Osteoblast (primary cell): ENCODE measurements around the gene LIPG. TPM values are rescaled to one million over a fixed set of nuclear protein-coding genes. Genes with fewer than 3 reads are reported as not detected.

ENCODE experiments used
- DNase-seq: peaks from one replicate; pipeline ENCODE4 v3.0.0; 2011; ENCODE audit warnings: low spot score, mixed read lengths; ENCODE audit not compliant: insufficient read length; ENCODE audit errors: missing footprints
- H2AFZ ChIP-seq: 2 replicates; pipeline ENCODE4 v1.6.0; 2011; ENCODE audit warnings: mild to moderate bottlenecking, low read length
- H3K27ac ChIP-seq: 2 replicates; pipeline ENCODE4 v1.5.1; 2011; ENCODE audit warnings: mild to moderate bottlenecking, low read depth, low read length, moderate library complexity
- H3K27me3 ChIP-seq: 2 replicates; pipeline ENCODE4 v1.6.0; 2012; ENCODE audit warnings: mild to moderate bottlenecking, control low read depth, inconsistent platforms, low read length, moderate library complexity; ENCODE audit not compliant: insufficient read depth
- H3K36me3 ChIP-seq: 2 replicates; pipeline ENCODE4 v1.5.1; 2011; ENCODE audit warnings: mild to moderate bottlenecking, low read length, control low read depth, moderate library complexity; ENCODE audit not compliant: insufficient read depth
- H3K4me1 ChIP-seq: 2 replicates; pipeline ENCODE4 v1.5.1; 2011; ENCODE audit warnings: mild to moderate bottlenecking, low read length, control low read depth, moderate library complexity; ENCODE audit not compliant: insufficient read depth
- H3K4me2 ChIP-seq: 2 replicates; pipeline ENCODE4 v1.6.0; 2011; ENCODE audit warnings: mild to moderate bottlenecking, low read length; ENCODE audit not compliant: insufficient read depth
- H3K4me3 ChIP-seq: fragments of 200-600 bp; sonication (generic); 3 replicates; pipeline ENCODE4 v1.5.1; 2012; ENCODE audit warnings: mild to moderate bottlenecking, low read length, inconsistent platforms; ENCODE audit not compliant: insufficient read depth
- H3K79me2 ChIP-seq: 2 replicates; pipeline ENCODE4 v1.6.0; 2012; ENCODE audit warnings: mild to moderate bottlenecking, low read length, control low read depth, inconsistent platforms; ENCODE audit not compliant: insufficient read depth
- H3K9me3 ChIP-seq: 2 replicates; pipeline ENCODE4 v1.5.1; 2011; ENCODE audit warnings: low read depth, low read length, control low read depth
- H4K20me1 ChIP-seq: 2 replicates; pipeline ENCODE4 v1.6.0; 2012; ENCODE audit warnings: mild to moderate bottlenecking, low read length, control low read depth; ENCODE audit not compliant: insufficient read depth
- total RNA-seq: library from RNA; depleted of rRNA; stranded (reverse); fragments of >200 nt; gene quantifications from 2 replicates; pipeline ENCODE4 v1.2.3, GENCODE V29; 2012
- TF ChIP-seq, protein P1 (sequence below): IDR thresholded peaks from 2 replicates; pipeline ENCODE4 v1.5.1; 2011; ENCODE audit warnings: mild to moderate bottlenecking, low read depth, low read length, moderate library complexity; ENCODE audit errors: extremely low read depth

The LIPG gene
- total RNA-seq, 1 donor = 2.2 TPM

DNA sequence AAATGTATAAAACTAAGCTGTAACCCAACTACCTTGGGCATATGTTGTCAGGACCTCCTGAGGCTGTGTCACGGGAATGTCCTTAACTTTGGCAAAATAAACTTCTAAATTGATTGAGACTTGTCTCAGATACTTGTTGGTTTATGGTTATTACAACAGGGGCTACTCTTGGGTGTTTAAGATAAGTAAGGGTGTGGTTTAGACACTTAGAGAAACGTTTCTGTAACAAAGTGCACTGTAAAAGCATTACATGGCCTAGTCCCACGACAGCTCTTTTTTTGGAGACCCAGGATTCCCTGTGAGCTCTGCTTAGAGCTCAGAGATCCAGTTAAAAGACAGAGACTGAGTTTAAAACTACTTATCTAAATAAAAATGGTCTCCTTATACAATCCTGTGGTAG is 32.3 kb upstream of the LIPG start:
- no peaks in the 10 kb centered on the region for H3K36me3 ChIP-seq
- no peak for DNase-seq
- TF ChIP-seq, protein P1, sequence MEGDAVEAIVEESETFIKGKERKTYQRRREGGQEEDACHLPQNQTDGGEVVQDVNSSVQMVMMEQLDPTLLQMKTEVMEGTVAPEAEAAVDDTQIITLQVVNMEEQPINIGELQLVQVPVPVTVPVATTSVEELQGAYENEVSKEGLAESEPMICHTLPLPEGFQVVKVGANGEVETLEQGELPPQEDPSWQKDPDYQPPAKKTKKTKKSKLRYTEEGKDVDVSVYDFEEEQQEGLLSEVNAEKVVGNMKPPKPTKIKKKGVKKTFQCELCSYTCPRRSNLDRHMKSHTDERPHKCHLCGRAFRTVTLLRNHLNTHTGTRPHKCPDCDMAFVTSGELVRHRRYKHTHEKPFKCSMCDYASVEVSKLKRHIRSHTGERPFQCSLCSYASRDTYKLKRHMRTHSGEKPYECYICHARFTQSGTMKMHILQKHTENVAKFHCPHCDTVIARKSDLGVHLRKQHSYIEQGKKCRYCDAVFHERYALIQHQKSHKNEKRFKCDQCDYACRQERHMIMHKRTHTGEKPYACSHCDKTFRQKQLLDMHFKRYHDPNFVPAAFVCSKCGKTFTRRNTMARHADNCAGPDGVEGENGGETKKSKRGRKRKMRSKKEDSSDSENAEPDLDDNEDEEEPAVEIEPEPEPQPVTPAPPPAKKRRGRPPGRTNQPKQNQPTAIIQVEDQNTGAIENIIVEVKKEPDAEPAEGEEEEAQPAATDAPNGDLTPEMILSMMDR = no peak
- H3K9me3 ChIP-seq = no peaks in the 10 kb centered on the region
- H3K4me3 ChIP-seq = no peak overlapping the region
- H3K4me2 ChIP-seq = no peak overlapping the region
- H3K27me3 ChIP-seq = peaks cover 4% of the 10 kb centered on the region
- H3K4me1 ChIP-seq = no peaks in the 10 kb centered on the region
- no peaks in the 10 kb centered on the region for H3K79me2 ChIP-seq
- no peaks in the 10 kb centered on the region for H4K20me1 ChIP-seq
- H2AFZ ChIP-seq = no peak overlapping the region
- no peak overlapping the region for H3K27ac ChIP-seq

DNA sequence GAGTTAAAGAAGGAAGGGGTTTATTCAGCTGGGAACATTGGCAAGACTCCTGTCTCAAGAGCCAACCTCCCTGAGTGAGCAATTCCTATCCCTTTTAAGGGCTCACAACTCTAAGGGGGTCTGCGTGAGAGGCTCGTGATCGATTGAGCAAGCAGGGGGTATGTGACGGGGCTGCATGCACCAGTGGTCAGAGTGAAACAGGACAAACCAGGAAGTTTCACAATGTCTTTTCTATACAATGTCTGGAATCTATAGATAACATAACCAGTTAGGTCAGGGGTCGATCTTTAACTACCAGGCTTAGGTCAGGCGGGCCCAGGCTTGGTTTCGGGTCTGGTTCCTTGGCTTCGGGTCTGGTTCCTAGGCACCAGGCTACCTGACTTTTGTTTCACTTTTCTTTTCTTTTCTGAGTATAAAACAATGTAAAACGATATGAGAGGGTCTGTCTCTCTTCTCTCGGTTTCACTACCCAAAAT is 30.1 kb upstream of the LIPG start:
- Histone ChIP-seq H2AFZ (no peak overlapping the region), H3K27me3 (peaks cover 4% of the 10 kb centered on the region), H4K20me1 (no peaks in the 10 kb centered on the region), H3K27ac (no peak overlapping the region), H3K36me3 (no peaks in the 10 kb centered on the region), H3K4me2 (no peak overlapping the region), H3K79me2 (no peaks in the 10 kb centered on the region), H3K4me3 (no peak overlapping the region), H3K4me1 (no peaks in the 10 kb centered on the region), H3K9me3 (no peaks in the 10 kb centered on the region)
- no peak for DNase-seq
- TF ChIP-seq, protein P1 = no peak

DNA sequence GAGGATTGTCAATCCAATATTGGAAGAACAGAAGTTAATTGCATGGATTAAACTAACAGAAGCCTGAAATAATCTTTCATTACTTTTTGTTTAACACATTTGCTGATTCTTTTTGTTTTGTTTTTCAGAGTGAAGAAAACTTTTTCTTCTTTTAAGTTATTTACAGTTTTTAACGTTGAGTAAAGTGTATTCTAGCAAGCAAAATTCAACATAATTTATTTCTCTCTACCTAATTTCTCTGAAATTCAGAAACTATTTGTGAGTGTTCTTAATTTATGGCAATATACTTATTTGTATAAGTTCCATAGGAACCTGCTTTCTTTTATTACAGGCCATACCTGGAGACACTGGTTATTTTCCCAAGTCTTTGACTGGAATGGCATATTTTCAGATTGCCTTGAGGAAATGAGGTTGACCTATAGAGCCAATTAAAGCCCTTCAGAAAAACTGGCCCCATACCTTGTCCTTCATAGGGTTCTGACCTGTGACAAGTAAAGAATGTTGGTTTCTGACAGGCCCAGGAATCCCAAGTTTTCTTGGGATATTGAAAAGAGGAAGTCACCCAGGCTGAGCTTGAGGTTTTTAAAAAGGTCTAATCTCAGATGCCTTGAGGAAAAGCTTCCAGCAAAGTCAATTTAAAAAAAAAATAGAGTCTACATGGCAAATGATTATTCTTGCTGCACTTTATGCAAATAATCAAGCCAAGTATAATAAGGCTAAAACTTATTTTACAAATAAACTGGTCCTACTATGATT is 26.8 kb upstream of the LIPG start:
- TF ChIP-seq, protein P1 = no peak
- H3K36me3 ChIP-seq = no peaks in the 10 kb centered on the region
- H3K4me3 ChIP-seq = no peak overlapping the region
- H3K4me2 ChIP-seq = no peak overlapping the region
- H2AFZ ChIP-seq = no peak overlapping the region
- H3K79me2 ChIP-seq = no peaks in the 10 kb centered on the region
- H3K9me3 ChIP-seq = no peaks in the 10 kb centered on the region
- H3K27me3 ChIP-seq = no peaks in the 10 kb centered on the region
- DNase-seq = no peak
- no peaks in the 10 kb centered on the region for H3K4me1 ChIP-seq
- H4K20me1 ChIP-seq = no peaks in the 10 kb centered on the region
- H3K27ac ChIP-seq = no peak overlapping the region

DNA sequence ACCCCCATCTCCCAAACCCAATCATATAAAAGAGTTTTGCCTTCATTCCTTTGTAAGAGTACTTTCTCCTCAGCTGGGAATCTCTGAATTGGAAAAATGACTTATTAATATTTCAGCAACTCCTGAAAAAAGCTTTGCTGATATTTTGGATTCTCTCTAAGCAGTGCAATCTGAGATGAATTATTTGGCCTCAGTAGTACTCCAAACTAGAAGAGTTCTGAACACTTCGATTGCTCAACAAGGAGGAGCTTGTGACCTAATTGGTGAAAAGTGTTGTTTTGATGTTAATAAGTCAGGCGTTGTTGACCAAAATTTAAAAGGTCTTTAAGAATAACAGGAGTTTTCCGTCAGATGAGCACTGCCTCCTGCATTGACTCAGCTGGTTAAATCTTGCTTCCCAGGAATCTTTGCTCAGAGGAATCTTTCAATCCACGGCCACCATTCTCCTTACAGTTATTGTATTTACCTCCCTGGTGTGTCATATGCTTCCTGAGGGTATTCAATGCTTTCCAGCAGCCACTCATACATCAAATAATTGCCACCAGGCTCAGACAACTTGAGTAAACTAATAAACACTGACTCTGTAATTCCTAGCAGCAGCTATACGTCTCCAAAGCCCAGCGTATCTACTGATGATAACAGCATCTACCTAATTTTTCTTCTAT is 24.5 kb upstream of the LIPG start:
- no peak overlapping the region for H3K27ac ChIP-seq
- H4K20me1 ChIP-seq = no peaks in the 10 kb centered on the region
- no peaks in the 10 kb centered on the region for H3K36me3 ChIP-seq
- H3K4me2 ChIP-seq = no peak overlapping the region
- TF ChIP-seq, protein P1 = no peak
- no peak overlapping the region for H3K4me3 ChIP-seq
- no peak overlapping the region for H2AFZ ChIP-seq
- DNase-seq = no peak
- no peaks in the 10 kb centered on the region for H3K27me3 ChIP-seq
- H3K9me3 ChIP-seq = no peaks in the 10 kb centered on the region
- H3K79me2 ChIP-seq = no peaks in the 10 kb centered on the region
- H3K4me1 ChIP-seq = no peaks in the 10 kb centered on the region
